ENCODE results near the gene PPIF. TPM values are rescaled to one million over a fixed set of nuclear protein-coding genes. Genes with fewer than 3 reads are reported as not detected.

PPIF gene
- total RNA-seq, 3 donors from 2014 or later = 16.0 to 39.3 (median 30.7) TPM

- TF ChIP-seq POLR2A (IDR thresholded peaks at IDR 0.05) (no peak), CTCF (IDR thresholded peaks at IDR 0.05) (no peak), POLR2AphosphoS5 (IDR thresholded peaks at IDR 0.05) (no peak)
- intact Hi-C loops (cut with DNase I; ENCODE audit: low total_unique reads) = no loop called here
- H3K27me3 ChIP-seq = no peaks in the 10 kb centered on the region
Observed at GRCh38 chr10:79305988-79306387, 41.3 kb upstream of the PPIF start.

GRCh38 chr10:79306644-79307220, 40.5 kb upstream of the PPIF start:
- no peak for TF ChIP-seq POLR2AphosphoS5 (IDR thresholded peaks at IDR 0.05)
- TF ChIP-seq CTCF (IDR thresholded peaks at IDR 0.05) = no peak
- TF ChIP-seq POLR2A (IDR thresholded peaks at IDR 0.05) = no peak
- no peaks in the 10 kb centered on the region for H3K4me1 ChIP-seq
- no peak for DNase-seq (ENCODE audit: low spot score in 2 of 2)
- intact Hi-C loops (cut with DNase I; ENCODE audit: low total_unique reads) = no loop called here
- H3K36me3 ChIP-seq = peaks cover 24% of the 10 kb centered on the region
- H3K4me3 ChIP-seq = no peak overlapping the region
- no peaks in the 10 kb centered on the region for H3K9me3 ChIP-seq
- no peak overlapping the region for H3K27ac ChIP-seq
- H3K27me3 ChIP-seq = no peaks in the 10 kb centered on the region

More at GRCh38 chr10:79305988-79306387, 41.3 kb upstream of the PPIF start:
- Histone ChIP-seq H3K27ac (no peak overlapping the region), H3K4me1 (no peaks in the 10 kb centered on the region), H3K36me3 (peaks cover 24% of the 10 kb centered on the region), H3K4me3 (no peak overlapping the region), H3K9me3 (no peaks in the 10 kb centered on the region)
- DNase-seq (ENCODE audit: low spot score in 2 of 2) = no peak

- Histone ChIP-seq H3K4me3 (no peak overlapping the region), H3K27me3 (no peaks in the 10 kb centered on the region), H3K4me1 (no peaks in the 10 kb centered on the region), H3K27ac (no peak overlapping the region), H3K9me3 (no peaks in the 10 kb centered on the region), H3K36me3 (peaks cover 28% of the 10 kb centered on the region)
- intact Hi-C loops (cut with DNase I; ENCODE audit: low total_unique reads) = no loop called here
- no peak for DNase-seq (ENCODE audit: low spot score in 2 of 2)
- TF ChIP-seq POLR2AphosphoS5 (IDR thresholded peaks at IDR 0.05) (no peak), POLR2A (IDR thresholded peaks at IDR 0.05) (no peak), CTCF (IDR thresholded peaks at IDR 0.05) (no peak)
Observed at GRCh38 chr10:79308016-79308415, 39.3 kb upstream of the PPIF start.

- Histone ChIP-seq H3K27ac (no peak overlapping the region), H3K36me3 (peaks cover 23% of the 10 kb centered on the region), H3K4me1 (no peaks in the 10 kb centered on the region), H3K27me3 (no peaks in the 10 kb centered on the region), H3K9me3 (no peaks in the 10 kb centered on the region), H3K4me3 (no peak overlapping the region)
- no peak for DNase-seq (ENCODE audit: low spot score in 2 of 2)
- intact Hi-C loops (cut with DNase I; ENCODE audit: low total_unique reads) = no loop called here
- TF ChIP-seq POLR2A (IDR thresholded peaks at IDR 0.05) (no peak), POLR2AphosphoS5 (IDR thresholded peaks at IDR 0.05) (no peak), CTCF (IDR thresholded peaks at IDR 0.05) (no peak)
Observed at GRCh38 chr10:79308969-79309665, 38.2 kb upstream of the PPIF start.

GRCh38 chr10:79310200-79310865, 36.9 kb upstream of the PPIF start:
- Histone ChIP-seq H3K27me3 (no peaks in the 10 kb centered on the region), H3K27ac (no peak overlapping the region), H3K4me1 (no peaks in the 10 kb centered on the region), H3K9me3 (no peaks in the 10 kb centered on the region), H3K36me3 (peaks cover 15% of the 10 kb centered on the region), H3K4me3 (no peak overlapping the region)
- intact Hi-C loops (cut with DNase I; ENCODE audit: low total_unique reads) = no loop called here
- no peak for TF ChIP-seq POLR2A (IDR thresholded peaks at IDR 0.05)
- TF ChIP-seq CTCF (IDR thresholded peaks at IDR 0.05) = no peak
- TF ChIP-seq POLR2AphosphoS5 (IDR thresholded peaks at IDR 0.05) = no peak
- no peak for DNase-seq (ENCODE audit: low spot score in 2 of 2)

Measured in breast epithelium (tissue), 4 donors.